Panc1 (cell line): ENCODE measurements around the gene NPFF. TPM values are rescaled to one million over a fixed set of nuclear protein-coding genes. Genes with fewer than 3 reads are reported as not detected.

Experiments
- ATAC-seq: fragments of 200-7000 bp; cut with Tn5 transposase; 2 replicates; pipeline ENCODE4 v1.9.1; 2020; ENCODE audit warnings: mild to moderate bottlenecking, moderate library complexity
- BruUV-seq: library from RNA; stranded (reverse); fragments of 400-500 nt; replicated peaks from 2 replicates; lab custom pipeline; 2021; lab: Mats Ljungman, UMichigan
- CTCF ChIA-PET: fragments of 300-600 bp; sonication (Branson Sonifier 250); formaldehyde crosslinking; loops from one replicate; lab custom pipeline; 2022; ENCODE audit warnings: antibody characterized with exemption; lab: Charles Lee
- POLR2A ChIA-PET: fragments of 300-600 bp; sonication (Branson Sonifier 250); formaldehyde crosslinking; loops from one replicate; lab custom pipeline; 2022; ENCODE audit warnings: antibody characterized with exemption; lab: Charles Lee
- DNase-seq: peaks from one replicate; pipeline ENCODE4 v3.0.0-alpha.2; 2010; ENCODE audit warnings: low read depth, low spot score
- H3K27ac ChIP-seq: 2 replicates; pipeline ENCODE4 v1.5.1; 2011; ENCODE audit warnings: mild to moderate bottlenecking, low read length, inconsistent platforms
- H3K27me3 ChIP-seq: fragments of 200-500 bp; sonication (Bioruptor generic); 2 replicates; pipeline ENCODE4 v1.6.0; 2014; ENCODE audit warnings: low read length, inconsistent platforms; ENCODE audit not compliant: control insufficient read depth, insufficient read depth
- H3K36me3 ChIP-seq: fragments of 200-500 bp; sonication (Bioruptor generic); 2 replicates; pipeline ENCODE4 v1.5.1; 2014; ENCODE audit warnings: inconsistent platforms, mild to moderate bottlenecking, low read length, moderate library complexity; ENCODE audit not compliant: control insufficient read depth, insufficient read depth
- H3K4me1 ChIP-seq: 2 replicates; pipeline ENCODE4 v1.5.1; 2011; ENCODE audit warnings: inconsistent platforms, mild to moderate bottlenecking, low read length, moderate library complexity; ENCODE audit not compliant: control insufficient read depth, insufficient read depth
- H3K4me3 ChIP-seq, 2 experiments: 2 replicates each; pipeline ENCODE4 v1.5.1; 2011 to 2012; ENCODE audit warnings: low read depth in 2 of 2, low read length in 2 of 2, mild to moderate bottlenecking in 2 of 2, inconsistent platforms in 1 of 2, moderate library complexity in 1 of 2
- H3K9me3 ChIP-seq: fragments of 200-500 bp; sonication (Bioruptor generic); 2 replicates; pipeline ENCODE4 v1.5.1; 2014; ENCODE audit warnings: low read depth, mild to moderate bottlenecking, inconsistent platforms, low read length, moderate library complexity; ENCODE audit not compliant: control insufficient read depth, insufficient read depth
- CTCF ChIP-seq: fragments of 450-650 bp; IDR thresholded peaks from 2 replicates; pipeline ENCODE4 v1.5.1; 2017; ENCODE audit warnings: mild to moderate bottlenecking
- POLR2AphosphoS5 ChIP-seq: IDR thresholded peaks from 2 replicates; pipeline ENCODE4 v1.6.1; 2012; ENCODE audit warnings: mild to moderate bottlenecking, low read depth, low read length, moderate library complexity
- SIN3A ChIP-seq: IDR thresholded peaks from 2 replicates; pipeline ENCODE4 v1.6.1; 2012; ENCODE audit warnings: low read depth, mild to moderate bottlenecking, low read length, moderate library complexity, borderline replicate concordance; ENCODE audit not compliant: insufficient read depth
- TCF7L2 ChIP-seq: IDR thresholded peaks from 2 replicates; pipeline ENCODE4 v1.6.1; 2011; ENCODE audit warnings: mild to moderate bottlenecking, low read depth, low read length, inconsistent platforms
- in situ Hi-C: cut with HindIII; loops from 2 replicates; pipeline ENCODE4 v1.10.0; 2016; ENCODE audit warnings: low sequenced_read_pairs, low pct_unique_long_range_greater_than_20kb
- intact Hi-C: fragments of 100-400 bp; cut with micrococcal nuclease; formaldehyde crosslinking; loops from one replicate; pipeline ENCODE4 v1.10.0; 2022; ENCODE audit not compliant: unreplicated experiment
- total RNA-seq: library from RNA; stranded (reverse); gene quantifications from one replicate; pipeline ENCODE4 v1.2.1, GENCODE V29; 2021; ENCODE audit not compliant: unreplicated experiment
- TF ChIP-seq, protein P1 (sequence below), 2 experiments: IDR thresholded peaks; 2 replicates each; pipeline ENCODE4 v1.6.1; 2011 to 2012; ENCODE audit warnings: low read depth in 2 of 2, control low read depth in 1 of 2, low read length in 1 of 2, mild to moderate bottlenecking in 1 of 2, moderate library complexity in 1 of 2; ENCODE audit not compliant: insufficient read depth in 1 of 2

NPFF gene
- total RNA-seq, 1 experiment from 2014 or later: not detected

- in situ Hi-C loops: no loop called here
- Histone ChIP-seq H3K36me3 (no peaks in the 10 kb centered on the region), H3K27me3 (no peaks in the 10 kb centered on the region), H3K9me3 (no peaks in the 10 kb centered on the region), H3K4me1 (peaks cover 28% of the 10 kb centered on the region), H3K27ac (peak overlapping the region; percentile 92), H3K4me3 (peak overlapping the region; percentile 48 to 78)
- DNase-seq (peak; percentile 60), ATAC-seq (peak; percentile 94)
- TF ChIP-seq, protein P1, sequence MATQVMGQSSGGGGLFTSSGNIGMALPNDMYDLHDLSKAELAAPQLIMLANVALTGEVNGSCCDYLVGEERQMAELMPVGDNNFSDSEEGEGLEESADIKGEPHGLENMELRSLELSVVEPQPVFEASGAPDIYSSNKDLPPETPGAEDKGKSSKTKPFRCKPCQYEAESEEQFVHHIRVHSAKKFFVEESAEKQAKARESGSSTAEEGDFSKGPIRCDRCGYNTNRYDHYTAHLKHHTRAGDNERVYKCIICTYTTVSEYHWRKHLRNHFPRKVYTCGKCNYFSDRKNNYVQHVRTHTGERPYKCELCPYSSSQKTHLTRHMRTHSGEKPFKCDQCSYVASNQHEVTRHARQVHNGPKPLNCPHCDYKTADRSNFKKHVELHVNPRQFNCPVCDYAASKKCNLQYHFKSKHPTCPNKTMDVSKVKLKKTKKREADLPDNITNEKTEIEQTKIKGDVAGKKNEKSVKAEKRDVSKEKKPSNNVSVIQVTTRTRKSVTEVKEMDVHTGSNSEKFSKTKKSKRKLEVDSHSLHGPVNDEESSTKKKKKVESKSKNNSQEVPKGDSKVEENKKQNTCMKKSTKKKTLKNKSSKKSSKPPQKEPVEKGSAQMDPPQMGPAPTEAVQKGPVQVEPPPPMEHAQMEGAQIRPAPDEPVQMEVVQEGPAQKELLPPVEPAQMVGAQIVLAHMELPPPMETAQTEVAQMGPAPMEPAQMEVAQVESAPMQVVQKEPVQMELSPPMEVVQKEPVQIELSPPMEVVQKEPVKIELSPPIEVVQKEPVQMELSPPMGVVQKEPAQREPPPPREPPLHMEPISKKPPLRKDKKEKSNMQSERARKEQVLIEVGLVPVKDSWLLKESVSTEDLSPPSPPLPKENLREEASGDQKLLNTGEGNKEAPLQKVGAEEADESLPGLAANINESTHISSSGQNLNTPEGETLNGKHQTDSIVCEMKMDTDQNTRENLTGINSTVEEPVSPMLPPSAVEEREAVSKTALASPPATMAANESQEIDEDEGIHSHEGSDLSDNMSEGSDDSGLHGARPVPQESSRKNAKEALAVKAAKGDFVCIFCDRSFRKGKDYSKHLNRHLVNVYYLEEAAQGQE (IDR thresholded peaks at IDR 0.05; ENCODE audit: insufficient read depth in 1 of 2, low read depth in 2 of 2, low read length in 1 of 2): no peak
- peak; percentile 68 for TF ChIP-seq POLR2AphosphoS5
- TF ChIP-seq CTCF: no peak
- peak; percentile 34; the same call in 1 of the 2 replicates for TF ChIP-seq SIN3A
- no peak for TF ChIP-seq TCF7L2
- BruUV-seq: no TSS peak
- intact Hi-C loops: no loop called here
- CTCF ChIA-PET: interaction anchor here (0.7 kb wide), 1 partner anchor 11 kb away, joined by 3 read pairs; no protein-coding TSS in a partner anchor
- POLR2A ChIA-PET: interaction anchor here (0.5 to 0.8 kb wide), 4 partner anchors 11 to 292 kb away, joined by 3 to 8 read pairs (median 4); no protein-coding TSS in a partner anchor
These were observed 14.3 kb downstream of the NPFF start for GRCh38 chr12:53492830-53493609.

GRCh38 chr12:53492188-53492587 is 15.1 kb downstream of the NPFF start:
- DNase-seq (no peak), ATAC-seq (no peak; the same call in 1 of the 2 replicates)
- peak overlapping the region; percentile 91 for H3K27ac ChIP-seq
- no TSS peak for BruUV-seq
- ChIA-PET POLR2A (interaction anchor here (0.7 kb wide), 1 partner anchor 291 kb away, joined by 4 read pairs; no protein-coding TSS in a partner anchor), CTCF (interaction anchor here (0.7 kb wide), 1 partner anchor 16 kb away, joined by 5 read pairs; no protein-coding TSS in a partner anchor)
- intact Hi-C loops: no loop called here
- peaks cover 26% of the 10 kb centered on the region for H3K4me1 ChIP-seq
- H3K9me3 ChIP-seq: no peaks in the 10 kb centered on the region
- H3K27me3 ChIP-seq: no peaks in the 10 kb centered on the region
- H3K36me3 ChIP-seq: no peaks in the 10 kb centered on the region
- H3K4me3 ChIP-seq: peak overlapping the region; percentile 48 to 78
- TF ChIP-seq CTCF (no peak), SIN3A (no peak), TCF7L2 (no peak), POLR2AphosphoS5 (no peak)
- TF ChIP-seq, protein P1 (IDR thresholded peaks at IDR 0.05; ENCODE audit: insufficient read depth in 1 of 2, low read depth in 2 of 2, low read length in 1 of 2): no peak
- in situ Hi-C loops: no loop called here
